DOHH2 (cell line): ENCODE results near the gene LYPD4.

Experiments used
- H3F3A ChIP-seq: fragments of 200-600 bp; sonication (generic), shearing (Covaris generic); 2 replicates; pipeline ENCODE4 v1.6.0; 2016; ENCODE audit warnings: antibody characterized with exemption, mild to moderate bottlenecking; ENCODE audit not compliant: control insufficient read depth, insufficient read depth
- H3K27ac ChIP-seq: fragments of 200-600 bp; sonication (generic); 2 replicates; pipeline ENCODE4 v1.5.1; 2014; ENCODE audit warnings: low read depth, mild to moderate bottlenecking, low read length, moderate library complexity
- H3K27me3 ChIP-seq: fragments of 200-600 bp; sonication (generic); 2 replicates; pipeline ENCODE4 v1.6.1; 2014; ENCODE audit warnings: mild to moderate bottlenecking, low read length, mixed read lengths; ENCODE audit not compliant: control insufficient read depth
- H3K36me3 ChIP-seq: fragments of 200-600 bp; sonication (generic); 2 replicates; pipeline ENCODE4 v1.6.1; 2014; ENCODE audit warnings: mild to moderate bottlenecking, low read length, moderate library complexity, mixed read lengths; ENCODE audit not compliant: control insufficient read depth
- H3K4me1 ChIP-seq: fragments of 200-600 bp; sonication (generic); 2 replicates; pipeline ENCODE4 v1.6.1; 2014; ENCODE audit warnings: mild to moderate bottlenecking, low read length, mixed read lengths; ENCODE audit not compliant: control insufficient read depth
- H3K4me2 ChIP-seq: fragments of 200-600 bp; sonication (generic); 2 replicates; pipeline ENCODE4 v1.6.0; 2014; ENCODE audit warnings: mild to moderate bottlenecking, low read length, moderate library complexity
- H3K4me3 ChIP-seq: fragments of 200-600 bp; sonication (generic); 2 replicates; pipeline ENCODE4 v1.5.1; 2014; ENCODE audit warnings: mild to moderate bottlenecking, low read length, mixed read lengths
- H3K79me2 ChIP-seq: fragments of 200-600 bp; sonication (generic); 2 replicates; pipeline ENCODE4 v1.6.1; 2014; ENCODE audit warnings: mild to moderate bottlenecking, low read length, mixed read lengths; ENCODE audit not compliant: control insufficient read depth
- H3K9me2 ChIP-seq: fragments of 200-600 bp; sonication (generic); replicated peaks from 2 replicates; pipeline ENCODE4 v1.6.1; 2014; ENCODE audit warnings: mild to moderate bottlenecking, low read length, mixed read lengths; ENCODE audit not compliant: control insufficient read depth
- H3K9me3 ChIP-seq: fragments of 200-600 bp; sonication (generic); 2 replicates; pipeline ENCODE4 v1.6.1; 2014; ENCODE audit warnings: antibody characterized with exemption, low read length, mixed read lengths; ENCODE audit not compliant: control insufficient read depth, insufficient read depth
- H4K20me1 ChIP-seq: fragments of 200-600 bp; sonication (generic); 2 replicates; pipeline ENCODE4 v1.6.0; 2014; ENCODE audit warnings: low read depth, mild to moderate bottlenecking, antibody characterized with exemption, low read length, moderate library complexity; ENCODE audit not compliant: control insufficient read depth, insufficient read depth
- CTCF ChIP-seq: fragments of 200-600 bp; sonication (generic); IDR thresholded peaks from one replicate; pipeline ENCODE4 v1.5.1; 2014; ENCODE audit warnings: antibody characterized with exemption, mild to moderate bottlenecking, low read depth, low read length; ENCODE audit not compliant: poor library complexity, severe bottlenecking
- EZH2phosphoT487 ChIP-seq: fragments of 200-600 bp; sonication (generic); IDR thresholded peaks from 2 replicates; pipeline ENCODE4 v1.6.1; 2017; ENCODE audit warnings: borderline replicate concordance, mild to moderate bottlenecking, antibody characterized with exemption, low read length, moderate library complexity, mixed read lengths

LYPD4 gene

GRCh38 chr19:41821003-41821735 is 23.3 kb downstream of the LYPD4 start:
- no peaks in the 10 kb centered on the region for H3K79me2 ChIP-seq
- TF ChIP-seq CTCF (peak; percentile 75), EZH2phosphoT487 (no peak)
- H4K20me1 ChIP-seq, result no peaks in the 10 kb centered on the region
- no peaks in the 10 kb centered on the region for H3K4me1 ChIP-seq
- H3K27me3 ChIP-seq, result peaks cover 6% of the 10 kb centered on the region
- H3K4me3 ChIP-seq, result no peak overlapping the region
- no peak overlapping the region for H3K4me2 ChIP-seq
- no peaks in the 10 kb centered on the region for H3K36me3 ChIP-seq
- H3K9me2 ChIP-seq, result no peaks in the 10 kb centered on the region
- H3F3A ChIP-seq, result no peaks in the 10 kb centered on the region
- no peak overlapping the region for H3K27ac ChIP-seq
- no peaks in the 10 kb centered on the region for H3K9me3 ChIP-seq

GRCh38 chr19:41816761-41817160 is 27.7 kb downstream of the LYPD4 start:
- TF ChIP-seq EZH2phosphoT487 (no peak), CTCF (no peak)
- peaks cover 6% of the 10 kb centered on the region for H3K27me3 ChIP-seq
- no peaks in the 10 kb centered on the region for H3K4me1 ChIP-seq
- H3K27ac ChIP-seq, result no peak overlapping the region
- H3F3A ChIP-seq, result 0 out of 2 replicates have a peak, but pooled peaks cover 2% of the 10 kb centered on the region
- no peaks in the 10 kb centered on the region for H3K79me2 ChIP-seq
- H3K4me3 ChIP-seq, result no peak overlapping the region
- H4K20me1 ChIP-seq, result no peaks in the 10 kb centered on the region
- no peaks in the 10 kb centered on the region for H3K9me2 ChIP-seq
- H3K36me3 ChIP-seq, result no peaks in the 10 kb centered on the region
- H3K9me3 ChIP-seq, result no peaks in the 10 kb centered on the region
- H3K4me2 ChIP-seq, result no peak overlapping the region

GRCh38 chr19:41815301-41815700 is 29.2 kb downstream of the LYPD4 start:
- no peaks in the 10 kb centered on the region for H4K20me1 ChIP-seq
- H3K4me3 ChIP-seq, result no peak overlapping the region
- H3F3A ChIP-seq, result 0 out of 2 replicates have a peak, but pooled peaks cover 2% of the 10 kb centered on the region
- H3K4me2 ChIP-seq, result no peak overlapping the region
- no peaks in the 10 kb centered on the region for H3K9me2 ChIP-seq
- H3K27me3 ChIP-seq, result no peaks in the 10 kb centered on the region
- no peaks in the 10 kb centered on the region for H3K79me2 ChIP-seq
- H3K36me3 ChIP-seq, result no peaks in the 10 kb centered on the region
- peaks cover 6% of the 10 kb centered on the region; the same call in 1 of the 2 replicates for H3K4me1 ChIP-seq
- no peaks in the 10 kb centered on the region for H3K9me3 ChIP-seq
- H3K27ac ChIP-seq, result no peak overlapping the region
- no peak for TF ChIP-seq EZH2phosphoT487
- no peak for TF ChIP-seq CTCF
